Body of pancreas (tissue), 4 donors: ENCODE results near the gene TEAD1. TPM values are rescaled to one million over a fixed set of nuclear protein-coding genes. Genes with fewer than 3 reads are reported as not detected.

Experiments
- ATAC-seq: fragments of 150-250 bp; one replicate; pipeline ENCODE4 v1.9.1; 2016
- DNase-seq, 4 donors: peaks; one replicate each; pipeline ENCODE4 v3.0.0-alpha.2; 2019
- H3K27ac ChIP-seq, 4 donors: fragments of 200-600 bp; sonication (generic); 1 replicate in 3 of 4; 2 replicates in 1 of 4; pipeline versions ENCODE4 v1.5.1 to v1.6.1; 2016 to 2019; ENCODE audit warnings: mild to moderate bottlenecking in 1 of 4, mixed read lengths in 1 of 4, moderate library complexity in 1 of 4
- H3K27me3 ChIP-seq, 2 donors: fragments of 200-600 bp; sonication (generic); one replicate each; pipeline ENCODE4 v1.6.0; 2016; ENCODE audit warnings: mild to moderate bottlenecking in 1 of 2
- H3K36me3 ChIP-seq, 2 donors: fragments of 200-600 bp; sonication (generic); replicated peaks in 1 of 2; 2 replicates each; pipeline ENCODE4 v1.5.1; 2016; ENCODE audit warnings: low read depth in 2 of 2; ENCODE audit not compliant: insufficient read depth in 1 of 2
- H3K4me1 ChIP-seq: fragments of 200-600 bp; sonication (generic); one replicate; pipeline ENCODE4 v1.6.0; 2016
- H3K4me3 ChIP-seq, 2 donors: fragments of 200-600 bp; sonication (generic); 1 replicate in 1 of 2; 2 replicates in 1 of 2; pipeline ENCODE4 v1.5.1; 2016 to 2019
- H3K9me3 ChIP-seq, 3 donors: fragments of 200-600 bp; sonication (generic); 1 replicate in 2 of 3; 2 replicates in 1 of 3; pipeline ENCODE4 v1.5.1; 2016
- CTCF ChIP-seq, 7 experiments: fragments of 450-650 bp in 4 of 7; fragments of 200-600 bp in 3 of 7; sonication (generic) in 3 of 7; IDR thresholded peaks; one replicate each; pipeline ENCODE4 v1.5.1; 2016 to 2019; ENCODE audit warnings: antibody characterized with exemption in 7 of 7
- POLR2A ChIP-seq, 3 donors: fragments of 450-650 bp; IDR thresholded peaks; one replicate each; pipeline ENCODE4 v1.6.1; 2016; ENCODE audit warnings: antibody characterized with exemption in 3 of 3, mild to moderate bottlenecking in 2 of 3
- WGBS, 2 donors: methylation state at CpG; one replicate each; pipeline ENCODE4 v1.1.5; 2017; 5-methylcytosine and 5-hydroxymethylcytosine counted together
- intact Hi-C: fragments of 100-400 bp; cut with DNase I; formaldehyde crosslinking; loops from one replicate; pipeline ENCODE4 v1.15.1; 2023
- total RNA-seq, 2 donors: library from RNA; depleted of rRNA; stranded (reverse); fragments of >200 nt; gene quantifications; one replicate each; pipeline ENCODE4 v1.1.0, GENCODE V29; 2016

The TEAD1 gene
- total RNA-seq: 10 to 100 TPM; 36.9 to 55.0 TPM

- TF ChIP-seq POLR2A (IDR thresholded peaks at IDR 0.05) (peak; percentile 66 to 76 (median 72)), CTCF (IDR thresholded peaks at IDR 0.05) (peak in 4 of 7 experiments; percentile 5 to 48 (median 22))
- WGBS, 2 donors: 0% methylated on average over 94 of the region's 95 CpGs; no CpG with 5 or more reads in 1 of the 2 donors
- Histone ChIP-seq H3K4me3 (peak within 1 kb of the TSS; percentile 58 to 63), H3K9me3 (no peaks in the 10 kb centered on the region), H3K27me3 (no peaks in the 10 kb centered on the region), H3K27ac (peak within 1 kb of the TSS; percentile 79 to 97 (median 95)), H3K4me1 (peaks cover 26% of the 10 kb centered on the region), H3K36me3 (no peaks in the 10 kb centered on the region)
- DNase-seq: peak; percentile 95 to 98 (median 97)
- peak; percentile 91 for ATAC-seq
- intact Hi-C loops: no loop called here
Measured at GRCh38 chr11:12673924-12674570, at the start of gene TEAD1. Gene TEAD1 (plus strand): TSS chr11:12674421.

GRCh38 chr11:12624595-12624994, 49.6 kb upstream of the TEAD1 start:
- no peak for DNase-seq
- H3K4me1 ChIP-seq: no peaks in the 10 kb centered on the region
- no peak for ATAC-seq
- TF ChIP-seq POLR2A (IDR thresholded peaks at IDR 0.05): no peak
- no peak for TF ChIP-seq CTCF (IDR thresholded peaks at IDR 0.05)
- H3K36me3 ChIP-seq: no peaks in the 10 kb centered on the region
- H3K4me3 ChIP-seq: no peak overlapping the region
- no peak overlapping the region for H3K27ac ChIP-seq
- no peaks in the 10 kb centered on the region for H3K27me3 ChIP-seq
- 81 to 86% methylated on average over 4 of the region's 4 CpGs for WGBS, 2 donors
- no peaks in the 10 kb centered on the region for H3K9me3 ChIP-seq
- intact Hi-C loops: no loop called here

- WGBS, 2 donors: 46 to 50% methylated on average over 4 of the region's 4 CpGs
- no peak overlapping the region for H3K4me3 ChIP-seq
- intact Hi-C loops: no loop called here
- no peak for ATAC-seq
- no peaks in the 10 kb centered on the region for H3K36me3 ChIP-seq
- no peak for TF ChIP-seq POLR2A (IDR thresholded peaks at IDR 0.05)
- TF ChIP-seq CTCF (IDR thresholded peaks at IDR 0.05): no peak
- H3K4me1 ChIP-seq: no peaks in the 10 kb centered on the region
- DNase-seq: no peak
- no peak overlapping the region for H3K27ac ChIP-seq
- H3K27me3 ChIP-seq: no peaks in the 10 kb centered on the region
- H3K9me3 ChIP-seq: no peaks in the 10 kb centered on the region
Measured at GRCh38 chr11:12625438-12626071, 48.7 kb upstream of the TEAD1 start.

- Histone ChIP-seq H3K4me3 (no peak overlapping the region), H3K36me3 (no peaks in the 10 kb centered on the region), H3K27me3 (no peaks in the 10 kb centered on the region), H3K27ac (no peak overlapping the region), H3K4me1 (no peaks in the 10 kb centered on the region), H3K9me3 (no peaks in the 10 kb centered on the region)
- no peak for ATAC-seq
- intact Hi-C loops: no loop called here
- no peak for DNase-seq
- WGBS, 2 donors: 81 to 90% methylated on average over 4 to 5 of the region's 5 CpGs
- no peak for TF ChIP-seq POLR2A (IDR thresholded peaks at IDR 0.05)
- TF ChIP-seq CTCF (IDR thresholded peaks at IDR 0.05): no peak
Measured at GRCh38 chr11:12626616-12627015, 47.6 kb upstream of the TEAD1 start.
